CD4-positive, alpha-beta T cell treated with Interleukin-6 for 4 hours (primary cell): Measurements from ENCODE around the gene PLCXD1.
"Not testable (repeated sequence)": the region's sequence is repeated elsewhere in the genome, so short reads cannot be mapped to it uniquely, and the experiment has no call there.

ENCODE experiments used
- DNase-seq: peaks from one replicate; pipeline ENCODE4 v3.0.0-alpha.2; 2020; ENCODE audit warnings: mixed read lengths

Gene PLCXD1, protein sequence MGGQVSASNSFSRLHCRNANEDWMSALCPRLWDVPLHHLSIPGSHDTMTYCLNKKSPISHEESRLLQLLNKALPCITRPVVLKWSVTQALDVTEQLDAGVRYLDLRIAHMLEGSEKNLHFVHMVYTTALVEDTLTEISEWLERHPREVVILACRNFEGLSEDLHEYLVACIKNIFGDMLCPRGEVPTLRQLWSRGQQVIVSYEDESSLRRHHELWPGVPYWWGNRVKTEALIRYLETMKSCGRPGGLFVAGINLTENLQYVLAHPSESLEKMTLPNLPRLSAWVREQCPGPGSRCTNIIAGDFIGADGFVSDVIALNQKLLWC

DNA sequence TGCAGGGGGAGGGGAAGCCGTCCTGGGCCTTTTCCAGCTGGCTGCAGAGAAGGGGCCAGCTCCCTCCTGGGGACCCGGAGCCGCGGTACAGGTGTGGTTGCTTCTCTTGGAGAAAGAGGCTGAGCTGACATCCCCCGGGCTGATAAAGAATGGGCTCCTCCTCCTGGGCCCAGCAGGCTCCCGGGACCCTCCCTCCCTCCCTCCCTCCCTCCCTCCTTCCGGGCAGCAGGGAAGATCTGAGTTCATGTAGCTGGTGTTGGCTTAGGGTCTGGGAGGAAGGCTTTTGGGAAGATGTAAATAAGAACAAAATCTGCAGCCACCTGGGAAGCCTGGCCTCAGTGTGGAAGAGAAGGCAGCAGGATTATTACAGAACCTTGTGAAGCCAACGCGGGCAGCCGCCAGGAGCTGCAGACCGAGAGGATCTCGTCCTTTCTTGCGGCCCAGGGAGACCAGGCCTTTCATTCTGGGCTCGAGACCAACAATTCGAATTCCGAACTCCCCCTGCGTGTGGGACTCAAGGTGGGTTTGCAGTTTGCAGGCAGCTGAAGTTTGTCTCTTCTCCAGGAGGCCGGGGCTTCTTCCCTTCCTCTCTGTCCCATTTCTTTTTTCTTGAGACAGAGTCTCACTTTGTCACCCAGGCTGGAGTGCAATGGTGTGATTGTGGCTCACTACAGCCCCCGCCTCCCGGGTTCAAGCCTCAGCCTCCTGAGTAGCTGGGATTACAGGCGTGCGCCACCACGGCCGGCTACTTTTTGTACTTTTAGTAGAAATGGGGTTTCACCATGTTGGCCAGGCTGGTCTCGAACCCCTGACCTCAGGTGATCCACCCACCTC, at the start of gene PLCXD1:
Gene PLCXD1, plus strand, starts transcription at position 216 of the 834 bp plus-strand sequence. CDS start 2,807 bp downstream, outside the sequence.
- peak; percentile 32 for DNase-seq

DNA sequence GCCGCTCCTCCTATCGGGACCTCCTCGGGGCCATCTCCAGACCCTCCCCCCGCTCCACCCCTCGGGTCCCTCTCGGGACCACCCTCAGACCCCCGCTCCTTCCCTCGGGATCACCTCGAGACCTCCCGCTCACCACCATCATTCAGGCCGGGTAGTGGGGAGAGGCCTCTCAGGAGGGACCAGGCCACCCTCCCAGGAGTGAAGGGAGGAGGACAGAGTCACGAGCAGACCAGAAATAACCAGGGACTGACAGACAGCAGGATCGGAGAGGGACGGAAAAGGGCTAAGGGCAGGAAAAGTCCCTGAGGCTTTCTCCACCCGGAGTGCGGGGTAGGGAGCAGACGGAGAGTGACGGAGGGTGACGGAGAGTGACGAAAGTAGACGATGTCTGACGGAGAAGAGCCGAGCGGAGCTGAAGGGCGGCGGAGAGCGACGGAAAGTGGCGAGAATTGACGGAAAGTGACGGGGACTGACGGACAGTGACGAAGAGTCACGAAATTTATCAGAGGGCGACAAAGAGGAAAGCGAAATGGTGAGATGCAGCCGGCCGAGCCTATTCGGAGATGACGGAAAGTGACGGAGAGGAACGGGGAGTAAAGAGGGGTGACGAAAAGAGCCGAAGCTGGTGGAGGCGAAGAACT, 49.4 kb upstream of the PLCXD1 start:
- DNase-seq, result not testable (repeated sequence)

DNA sequence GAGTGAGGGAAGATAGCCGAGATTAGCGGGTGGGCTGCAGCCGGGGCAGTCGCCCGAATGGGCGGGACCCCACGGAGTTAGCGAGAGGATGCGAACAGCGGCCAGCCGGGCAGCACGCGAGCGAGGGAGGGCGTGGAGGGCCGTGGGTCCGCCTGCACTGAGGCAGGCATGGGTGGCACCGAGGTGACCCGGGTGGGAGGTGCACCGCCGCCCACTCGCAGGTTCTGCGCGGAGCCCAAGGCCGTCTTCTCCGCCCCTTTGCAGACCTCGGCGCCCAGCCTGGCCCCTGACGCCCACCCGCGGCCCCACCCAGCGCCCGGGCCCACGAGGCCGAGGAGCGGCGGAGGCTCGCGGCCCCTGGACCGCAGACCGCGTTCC, 48.9 kb upstream of the PLCXD1 start:
- not testable (repeated sequence) for DNase-seq

DNA sequence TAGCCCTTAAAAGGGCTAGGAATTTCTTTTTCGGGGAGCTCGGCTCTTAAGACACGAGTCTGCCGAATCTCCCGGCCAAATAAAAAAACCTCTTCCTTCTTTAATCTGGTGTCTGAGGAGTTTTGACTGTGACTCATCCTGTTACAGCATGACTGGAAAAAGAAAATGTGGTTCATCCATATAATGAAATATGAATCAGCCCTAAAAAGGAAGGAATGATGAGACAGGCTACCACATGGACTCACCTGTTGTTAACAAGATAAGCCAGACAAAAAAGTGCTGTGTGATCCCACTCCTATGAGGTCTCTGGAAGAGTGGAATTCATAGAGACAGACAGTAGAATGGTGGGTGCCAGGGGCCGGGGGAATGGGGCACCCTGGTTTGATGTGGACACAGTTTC, 45.0 kb upstream of the PLCXD1 start:
- DNase-seq, result not testable (repeated sequence)

DNA sequence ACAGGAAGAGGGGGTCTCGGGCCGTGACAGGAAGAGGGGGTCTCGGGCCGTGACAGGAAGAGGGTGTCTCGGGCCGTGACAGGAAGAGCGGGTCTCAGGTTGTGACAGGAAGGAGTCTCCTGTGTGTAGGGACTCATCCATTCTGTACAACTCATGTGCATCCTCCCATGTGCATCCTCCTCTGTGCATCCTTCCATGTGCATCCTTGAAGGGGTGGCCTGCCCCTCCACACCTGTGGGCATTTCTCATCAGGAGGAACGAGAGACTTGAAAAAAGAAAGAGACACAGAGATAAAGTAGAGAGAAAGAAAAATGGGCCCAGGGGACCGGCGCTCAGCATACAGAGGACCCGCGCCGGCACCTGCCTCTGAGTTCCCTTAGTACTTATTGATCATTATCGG, 30.2 kb upstream of the PLCXD1 start:
- DNase-seq, result peak; percentile 44

DNA sequence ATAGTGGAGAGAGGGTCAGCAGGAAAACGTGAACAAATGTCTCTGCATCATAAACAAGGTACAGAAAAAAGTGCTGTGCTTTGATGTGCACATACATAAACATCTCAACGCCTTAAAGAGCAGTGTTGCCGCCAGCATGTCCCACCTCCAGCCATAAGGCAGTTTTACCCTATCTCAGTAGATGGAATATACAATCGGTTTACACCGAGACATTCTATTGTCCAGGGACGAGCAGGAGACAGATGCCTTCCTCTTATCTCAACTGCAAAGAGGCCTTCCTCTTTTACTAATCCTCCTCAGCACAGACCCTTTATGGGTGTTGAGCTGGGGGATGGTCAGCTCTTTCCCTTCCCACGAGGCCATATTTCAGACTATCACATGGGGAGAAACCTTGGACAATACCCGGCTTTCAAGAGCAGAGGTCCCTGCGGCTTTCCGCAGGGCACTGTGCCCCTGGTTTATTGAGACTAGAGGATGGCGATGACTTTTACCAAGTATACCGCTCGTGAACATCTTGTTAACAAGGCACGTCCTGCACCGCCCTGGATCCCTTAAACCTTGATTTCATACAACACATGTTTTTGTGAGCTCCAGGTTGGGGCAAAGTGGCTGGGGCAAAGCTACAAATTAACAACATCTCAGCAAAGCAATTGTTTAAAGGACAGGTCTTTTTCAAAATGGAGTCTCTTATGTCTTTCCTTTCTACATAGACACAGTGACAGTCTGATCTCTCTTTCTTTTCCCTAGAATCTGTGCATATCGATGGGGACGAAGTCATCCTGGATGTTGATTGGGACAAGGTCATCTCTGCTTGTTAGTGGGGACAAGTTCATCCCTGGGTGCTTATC, 29.6 kb upstream of the PLCXD1 start:
- not testable (repeated sequence) for DNase-seq

DNA sequence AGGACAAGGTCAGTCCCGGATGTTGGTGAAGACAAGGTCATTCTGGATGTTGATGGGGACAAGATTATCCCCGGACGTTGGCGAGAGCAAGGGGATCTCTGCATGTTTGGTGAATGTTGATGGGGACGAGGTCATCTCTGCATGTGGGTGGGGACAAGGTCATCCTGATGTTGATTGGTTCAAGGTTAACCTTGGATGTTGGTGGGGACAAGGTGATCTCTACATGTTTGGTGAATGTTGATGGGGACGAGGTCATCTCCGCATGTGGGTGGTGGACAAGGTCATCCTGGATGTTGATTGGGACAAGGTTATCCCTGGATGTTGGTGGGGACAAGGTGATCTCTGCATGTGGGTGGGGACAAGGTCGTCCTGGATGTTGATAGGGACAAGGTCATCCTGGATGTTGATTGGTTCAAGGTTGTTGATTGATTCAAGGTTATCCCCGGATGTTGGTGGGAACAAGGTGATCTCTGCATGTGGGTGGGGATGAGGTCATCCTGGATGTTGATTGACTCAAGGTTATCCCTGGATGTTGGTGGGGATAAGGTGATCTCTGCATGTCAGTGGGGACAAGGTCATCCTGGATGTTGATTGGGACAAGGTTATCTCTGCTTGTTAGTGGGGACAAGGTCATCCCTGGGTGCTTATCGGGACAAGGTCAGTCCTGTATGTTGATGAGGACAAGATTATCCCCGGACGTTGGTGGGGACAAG, 28.8 kb upstream of the PLCXD1 start:
- DNase-seq, result no peak

DNA sequence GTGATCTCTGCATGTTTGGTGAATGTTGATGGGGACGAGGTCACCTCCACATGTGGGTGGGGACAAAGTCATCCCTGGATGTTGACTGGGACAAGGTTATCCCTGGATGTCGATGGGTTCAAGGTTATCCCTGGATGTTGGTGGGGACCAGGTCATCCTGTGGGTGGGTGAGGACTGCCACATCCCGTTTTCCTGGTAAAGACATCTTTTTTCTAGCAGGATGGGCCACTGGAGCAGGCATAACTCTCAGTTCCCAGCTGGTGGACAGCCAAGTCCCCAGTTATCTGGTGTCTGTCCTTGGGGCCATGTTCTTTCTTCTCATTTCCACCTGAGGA, 28.3 kb upstream of the PLCXD1 start:
- DNase-seq, result no peak

DNA sequence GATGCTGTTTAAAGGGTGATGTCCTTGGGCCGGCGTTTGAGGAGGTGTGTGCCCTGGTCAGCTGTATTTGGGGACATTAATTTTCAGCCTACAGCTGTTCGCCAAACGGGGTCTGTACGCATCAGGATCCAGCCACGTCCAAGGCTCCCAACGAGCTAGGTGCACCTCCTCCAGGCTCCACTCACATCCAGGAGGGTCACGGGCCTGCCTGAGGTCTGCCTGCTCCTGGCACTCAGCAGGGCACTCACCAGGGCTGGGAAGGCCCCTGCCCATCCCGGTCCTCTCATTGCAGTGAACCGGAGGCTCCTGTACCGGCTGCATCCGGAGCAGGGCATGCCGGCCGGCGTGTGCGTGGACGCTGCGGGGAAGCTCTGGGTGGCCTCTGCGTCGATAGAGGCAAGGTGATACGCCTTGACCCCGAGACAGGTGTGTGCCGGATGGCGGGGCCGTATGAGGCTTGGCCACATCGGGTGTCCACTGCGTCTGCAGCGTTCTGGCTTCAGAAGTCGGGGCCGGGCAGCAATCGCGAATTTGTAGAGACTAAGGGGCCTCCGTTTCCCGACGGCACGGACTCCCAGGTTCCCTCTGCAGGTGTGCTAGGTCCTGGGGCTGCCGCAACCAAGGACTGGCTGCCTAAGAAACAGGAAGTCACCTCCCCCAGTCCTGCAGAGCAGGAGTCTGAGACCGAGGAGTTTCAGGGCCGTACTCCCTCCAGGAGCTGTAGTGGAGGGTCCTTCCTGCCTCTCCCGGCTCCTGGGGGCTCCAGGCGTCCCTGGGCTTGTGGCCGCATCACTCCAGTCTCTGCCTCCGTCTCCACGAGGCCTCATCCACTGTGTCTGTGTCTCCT, 27.5 kb upstream of the PLCXD1 start:
- no peak for DNase-seq

DNA sequence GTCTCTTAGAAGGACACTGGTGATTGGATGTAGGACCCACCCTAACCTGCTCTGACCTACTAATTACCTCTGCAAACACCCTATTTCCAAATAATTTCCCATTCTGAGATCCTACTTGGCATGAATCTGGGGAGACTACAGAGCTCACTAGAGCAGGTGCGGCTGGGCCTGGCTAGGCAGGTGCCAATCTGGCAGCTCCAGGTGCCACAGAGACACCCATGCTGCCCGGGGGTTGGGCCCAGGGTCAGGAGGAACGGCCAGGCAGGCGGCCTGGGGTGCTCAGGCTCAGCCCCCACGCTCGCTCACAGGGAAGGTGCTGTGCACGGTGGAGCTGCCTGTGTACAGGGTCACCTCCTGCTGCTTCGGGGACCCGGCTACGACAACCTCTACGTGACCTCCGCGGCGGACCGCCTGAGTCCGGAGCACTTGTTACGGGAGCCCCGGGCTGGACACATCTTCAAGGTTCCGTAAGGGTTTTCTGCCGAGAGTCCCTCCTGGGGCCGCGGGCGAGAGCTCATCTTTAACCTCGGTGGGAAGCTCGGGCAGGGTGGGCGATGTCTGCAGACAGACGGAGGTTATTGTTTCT, 26.5 kb upstream of the PLCXD1 start:
- DNase-seq, result no peak

DNA sequence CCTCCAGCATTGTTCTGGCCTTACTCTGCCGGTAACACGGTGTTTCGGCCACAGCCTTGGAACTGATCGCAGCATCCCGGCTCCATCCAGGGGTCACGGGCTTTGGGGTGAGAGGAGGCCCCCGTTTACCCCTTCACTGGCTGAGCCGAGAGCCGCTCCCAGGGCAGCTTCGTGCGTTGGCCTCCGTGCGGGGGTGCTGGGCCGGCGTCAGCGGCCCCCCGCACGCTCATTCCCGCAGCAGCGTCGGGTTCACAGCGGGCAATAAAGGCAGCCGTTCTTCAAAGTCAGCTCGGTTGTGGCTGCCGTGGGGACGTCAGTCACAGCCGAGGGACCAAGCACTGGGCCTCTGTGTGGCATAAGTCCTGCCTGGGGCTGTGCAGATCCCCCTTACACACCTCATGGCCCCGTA, 25.3 kb upstream of the PLCXD1 start:
- DNase-seq, result no peak

DNA sequence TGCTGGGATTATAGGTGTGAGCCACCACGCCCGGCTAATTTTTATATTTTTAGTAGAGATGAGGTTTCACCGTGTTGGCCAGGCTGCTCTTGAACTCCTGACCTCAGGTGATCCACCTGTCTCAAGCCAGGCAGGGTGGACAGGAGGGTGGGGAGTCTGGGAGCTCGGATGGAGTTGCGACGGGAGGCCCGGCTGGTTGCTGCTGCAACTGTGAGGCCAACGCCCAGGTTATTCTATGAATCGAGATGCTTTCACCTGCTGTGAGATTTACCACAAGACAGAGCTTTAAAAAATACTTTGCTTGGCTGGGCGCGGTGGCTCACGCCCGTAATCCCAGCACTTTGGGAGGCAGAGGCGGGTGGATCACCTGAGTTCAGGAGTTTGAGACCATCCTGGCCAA, 24.1 kb upstream of the PLCXD1 start:
- not testable (repeated sequence) for DNase-seq

DNA sequence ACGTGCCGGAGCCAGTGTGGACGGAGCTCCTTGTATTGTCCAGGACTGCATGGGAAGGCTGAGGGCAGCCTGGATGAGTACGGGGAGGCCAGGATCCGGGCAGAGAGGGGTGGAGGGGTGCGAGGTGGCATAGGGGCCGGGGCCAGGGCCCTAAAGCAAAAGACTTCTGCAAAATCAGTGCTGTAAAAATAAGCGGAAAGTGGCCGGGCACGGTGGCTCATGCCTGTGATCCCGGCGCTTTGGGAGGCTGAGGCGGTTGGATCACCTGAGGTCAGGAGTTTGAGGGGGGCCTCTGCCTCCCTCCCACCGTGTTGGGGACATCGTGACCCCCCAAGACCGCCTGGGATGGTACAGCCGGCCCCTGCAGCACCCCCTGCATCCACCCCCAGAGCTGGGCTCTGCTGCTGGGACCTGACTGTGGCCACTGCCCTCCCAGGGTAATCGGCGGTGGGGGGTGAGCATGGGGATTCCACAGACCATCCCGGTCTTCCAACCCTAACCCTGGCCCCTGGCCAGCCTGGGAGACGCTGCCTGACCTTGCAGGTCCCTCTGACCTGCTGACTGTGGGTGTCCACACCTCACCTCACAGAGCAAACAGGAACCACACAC, 23.4 kb upstream of the PLCXD1 start:
- DNase-seq, result no peak

DNA sequence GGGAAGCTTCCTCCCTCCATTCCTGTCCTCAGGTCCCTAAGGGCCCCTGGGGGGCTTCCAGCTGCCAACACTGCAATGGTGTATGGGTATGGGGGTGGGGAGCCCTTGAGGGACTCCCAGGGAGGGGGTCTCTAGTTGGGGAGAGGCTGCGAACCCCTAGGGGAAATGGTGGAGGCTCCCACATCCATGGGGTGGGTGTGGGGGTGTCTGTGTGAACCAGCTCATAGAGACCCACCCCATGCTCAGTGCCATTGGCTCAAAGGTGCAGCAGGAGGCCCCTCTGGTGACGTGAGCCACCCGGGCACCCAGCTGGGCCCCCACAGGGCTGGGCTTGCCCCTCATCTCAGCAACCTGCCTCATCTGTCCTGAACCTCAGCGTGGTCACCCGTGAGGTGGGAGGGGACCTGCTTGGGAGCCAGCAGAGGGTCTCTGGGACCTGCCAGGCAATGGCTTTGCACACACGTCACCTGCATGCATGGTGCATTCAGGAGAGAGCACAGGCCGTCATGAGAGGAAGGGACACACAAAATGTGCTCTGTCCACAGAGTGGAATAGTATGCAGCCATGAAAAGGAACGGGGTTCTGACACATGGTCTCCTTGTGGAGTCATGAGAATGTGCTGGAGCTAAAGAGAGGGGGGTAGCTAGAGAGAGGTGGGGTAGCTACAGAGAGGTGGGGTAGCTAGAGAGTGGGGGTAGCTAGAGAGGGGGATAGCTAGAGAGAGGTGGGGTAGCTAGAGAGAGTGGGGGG, 22.7 kb upstream of the PLCXD1 start:
- no peak for DNase-seq

DNA sequence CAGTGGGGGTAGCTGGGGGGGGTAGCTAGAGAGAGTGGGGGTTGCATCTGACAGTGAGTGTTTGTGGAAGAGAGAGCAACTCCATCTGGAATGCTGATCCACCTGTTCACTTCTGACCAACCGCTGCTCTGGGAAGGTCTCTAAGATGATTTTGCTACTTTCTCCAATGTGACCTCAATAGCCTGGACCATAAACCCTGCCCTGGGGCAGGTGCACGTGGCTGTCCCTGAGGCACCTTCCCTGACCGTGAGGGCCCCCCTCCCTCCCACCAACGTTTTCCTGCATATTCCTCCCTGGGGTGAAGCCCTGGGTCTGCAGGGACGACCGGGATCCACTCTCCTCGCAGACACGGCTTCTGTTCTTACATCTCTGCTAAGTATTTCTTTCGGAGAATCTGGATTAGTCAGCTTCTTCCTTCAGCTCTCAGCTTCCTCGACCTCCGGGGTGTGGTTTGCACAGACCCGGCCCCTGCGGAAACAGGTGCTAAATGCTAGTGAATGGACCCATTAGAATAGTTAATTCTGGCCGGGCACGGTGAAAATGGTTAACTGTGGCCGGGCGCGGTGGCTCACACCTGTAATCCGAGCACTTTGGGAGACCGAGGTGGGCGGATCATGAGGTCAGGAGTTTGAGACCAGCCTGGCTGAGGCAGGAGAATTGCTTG, 21.4 kb upstream of the PLCXD1 start:
- DNase-seq, result peak; percentile 41

DNA sequence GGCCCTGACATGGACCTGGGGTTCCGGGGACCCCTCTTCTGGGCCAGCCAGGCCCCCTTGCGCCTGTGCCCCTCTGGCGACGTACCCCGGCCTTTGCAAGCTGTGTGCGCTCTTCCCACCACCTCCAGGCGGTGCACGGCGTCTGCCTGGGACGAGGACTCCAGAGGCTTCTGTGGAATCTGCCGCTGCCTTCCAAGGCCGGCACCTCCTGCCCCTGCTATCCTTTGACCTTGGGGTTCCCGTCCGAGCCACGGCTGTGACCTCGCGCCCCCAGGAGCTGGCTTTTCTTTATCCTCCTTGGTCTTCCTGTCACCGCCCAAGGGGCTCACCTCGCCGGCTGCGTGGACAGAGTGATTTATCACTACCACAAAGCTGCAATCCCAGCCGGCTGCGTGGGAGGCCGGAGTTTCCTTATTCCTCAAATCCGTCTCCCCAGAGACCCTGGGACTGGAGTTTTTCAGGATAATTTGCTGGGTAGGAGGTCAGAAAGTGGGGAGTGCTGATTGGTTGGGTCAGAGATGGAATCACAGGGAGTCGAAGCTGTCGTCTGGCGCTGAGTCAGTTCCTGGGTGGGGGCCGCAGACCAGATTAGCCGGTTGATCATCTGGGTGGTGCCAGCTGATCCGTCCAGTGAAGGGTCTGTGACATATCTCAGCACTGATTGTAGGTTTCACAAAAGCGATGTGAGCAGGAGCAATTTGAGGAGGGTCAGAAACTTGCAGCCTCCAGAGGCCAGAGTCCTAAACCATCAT, 19.8 kb upstream of the PLCXD1 start:
- DNase-seq, result no peak

DNA sequence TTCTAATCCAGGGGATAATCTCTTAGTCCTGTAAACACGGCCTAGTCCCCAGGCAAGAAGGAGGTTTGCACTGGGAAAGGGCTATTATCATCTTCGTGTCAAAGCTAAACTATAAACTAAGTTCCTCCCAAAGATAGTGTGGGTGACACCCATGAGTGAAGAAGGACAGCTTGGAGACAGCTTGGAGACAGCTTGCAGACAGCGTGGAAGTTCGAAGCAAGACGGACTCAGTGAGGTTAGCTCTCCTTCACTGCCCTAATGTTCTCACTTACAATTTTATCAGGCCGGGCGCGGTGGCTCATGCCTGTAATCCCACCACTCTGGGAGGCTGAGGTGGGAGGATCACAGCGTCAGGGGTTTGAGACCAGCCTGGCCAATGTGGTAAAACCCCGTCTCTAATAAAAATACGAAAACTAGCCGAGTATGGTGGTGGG, 19.2 kb upstream of the PLCXD1 start:
- no peak for DNase-seq

DNA sequence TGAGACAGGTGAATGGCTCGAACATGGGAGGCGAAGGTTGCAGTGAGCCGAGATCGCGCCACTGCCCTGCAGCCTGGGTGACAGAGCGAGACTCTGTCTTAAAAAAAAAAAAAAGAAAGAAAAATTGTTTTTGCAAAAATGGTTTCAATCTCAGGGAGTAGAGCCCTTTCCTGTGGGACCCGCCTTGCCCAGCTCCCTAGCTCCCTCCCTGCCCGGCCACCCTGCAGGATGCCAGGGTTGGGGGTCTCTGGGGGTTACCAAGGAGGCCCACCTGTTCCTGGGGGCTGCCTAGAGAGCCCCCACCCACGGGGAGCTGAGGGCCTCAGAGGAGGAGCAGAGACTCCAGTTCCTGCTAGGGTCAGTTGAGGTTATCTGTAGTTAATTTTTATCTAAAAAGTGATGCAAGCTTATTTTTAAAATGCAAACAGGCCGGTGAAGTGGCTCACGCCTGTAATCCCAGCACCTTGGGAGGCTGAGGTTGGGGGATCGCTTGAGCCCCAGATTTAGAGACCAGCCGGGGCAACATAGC, 18.7 kb upstream of the PLCXD1 start:
- no peak for DNase-seq
